ENCODE measurements around the gene PRKCZ. TPM values are rescaled to one million over a fixed set of nuclear protein-coding genes. Genes with fewer than 3 reads are reported as not detected.

The PRKCZ gene
- total RNA-seq, 1 donor from 2014 or later, result 120 TPM

GRCh38 chr1:2172551-2173146 lies 122.4 kb downstream of the PRKCZ start:
- Mint-ChIP-seq H3K9me3 (ENCODE audit: unreplicated experiment) (peaks cover 17% of the 10 kb centered on the region), H3K4me1 (ENCODE audit: low read depth, unreplicated experiment) (no peaks in the 10 kb centered on the region), H3K4me3 (ENCODE audit: unreplicated experiment) (no peak overlapping the region), H3K36me3 (ENCODE audit: unreplicated experiment) (peaks cover 5% of the 10 kb centered on the region), H3K27me3 (ENCODE audit: unreplicated experiment) (peaks cover 9% of the 10 kb centered on the region), H3K27ac (ENCODE audit: unreplicated experiment) (no peak overlapping the region)
- no peak for TF ChIP-seq CTCF (IDR thresholded peaks at IDR 0.05; ENCODE audit: partially characterized antibody, unreplicated experiment)
- DNase-seq, result no peak

- peaks cover 5% of the 10 kb centered on the region for H3K36me3 Mint-ChIP-seq (ENCODE audit: unreplicated experiment)
- no peak overlapping the region for H3K4me3 Mint-ChIP-seq (ENCODE audit: unreplicated experiment)
- peaks cover 17% of the 10 kb centered on the region for H3K9me3 Mint-ChIP-seq (ENCODE audit: unreplicated experiment)
- H3K27me3 Mint-ChIP-seq (ENCODE audit: unreplicated experiment), result peaks cover 9% of the 10 kb centered on the region
- peaks cover 6% of the 10 kb centered on the region for H3K4me1 Mint-ChIP-seq (ENCODE audit: low read depth, unreplicated experiment)
- TF ChIP-seq CTCF (IDR thresholded peaks at IDR 0.05; ENCODE audit: partially characterized antibody, unreplicated experiment), result no peak
- DNase-seq, result no peak
- no peak overlapping the region for H3K27ac Mint-ChIP-seq (ENCODE audit: unreplicated experiment)
Measured at GRCh38 chr1:2173546-2174347, 123.5 kb downstream of the PRKCZ start.

- Mint-ChIP-seq H3K4me3 (ENCODE audit: unreplicated experiment) (no peak overlapping the region), H3K27ac (ENCODE audit: unreplicated experiment) (no peak overlapping the region), H3K4me1 (ENCODE audit: low read depth, unreplicated experiment) (peaks cover 10% of the 10 kb centered on the region), H3K27me3 (ENCODE audit: unreplicated experiment) (peaks cover 11% of the 10 kb centered on the region), H3K9me3 (ENCODE audit: unreplicated experiment) (peaks cover 20% of the 10 kb centered on the region), H3K36me3 (ENCODE audit: unreplicated experiment) (peaks cover 5% of the 10 kb centered on the region)
- DNase-seq, result peak; percentile 76
- TF ChIP-seq CTCF (IDR thresholded peaks at IDR 0.05; ENCODE audit: partially characterized antibody, unreplicated experiment), result peak; percentile 78
Measured at GRCh38 chr1:2174348-2175054, 124.3 kb downstream of the PRKCZ start.

- Mint-ChIP-seq H3K4me3 (ENCODE audit: unreplicated experiment) (no peak overlapping the region), H3K27me3 (ENCODE audit: unreplicated experiment) (peaks cover 13% of the 10 kb centered on the region), H3K27ac (ENCODE audit: unreplicated experiment) (no peak overlapping the region), H3K9me3 (ENCODE audit: unreplicated experiment) (peaks cover 24% of the 10 kb centered on the region), H3K36me3 (ENCODE audit: unreplicated experiment) (peaks cover 5% of the 10 kb centered on the region), H3K4me1 (ENCODE audit: low read depth, unreplicated experiment) (peaks cover 14% of the 10 kb centered on the region)
- TF ChIP-seq CTCF (IDR thresholded peaks at IDR 0.05; ENCODE audit: partially characterized antibody, unreplicated experiment), result no peak
- no peak for DNase-seq
Measured at GRCh38 chr1:2175055-2175414, 124.8 kb downstream of the PRKCZ start.

Data from glutamatergic neuron (in vitro differentiated cells).